Upper lobe of left lung (tissue), 4 donors: Measurements from ENCODE around the gene CRTAC1.

Experiments used
- EP300 ChIP-seq, 4 donors: sonication (generic); formaldehyde crosslinking; IDR thresholded peaks; one replicate each; pipeline ENCODE4 v1.5.1; 2017; ENCODE audit warnings: antibody characterized with exemption in 4 of 4, control low read depth in 2 of 4
- POLR2A ChIP-seq, 4 donors: fragments of 450-650 bp; IDR thresholded peaks; one replicate each; pipeline ENCODE4 v1.5.1; 2016 to 2017; ENCODE audit warnings: antibody characterized with exemption in 4 of 4, mild to moderate bottlenecking in 2 of 4
- TF ChIP-seq, protein P1 (sequence below), 6 experiments: fragments of 450-650 bp in 4 of 6; fragments of 200-600 bp in 2 of 6; sonication (generic) in 2 of 6; IDR thresholded peaks; one replicate each; pipeline ENCODE4 v1.5.1; 2016 to 2019; ENCODE audit warnings: antibody characterized with exemption in 6 of 6

DNA sequence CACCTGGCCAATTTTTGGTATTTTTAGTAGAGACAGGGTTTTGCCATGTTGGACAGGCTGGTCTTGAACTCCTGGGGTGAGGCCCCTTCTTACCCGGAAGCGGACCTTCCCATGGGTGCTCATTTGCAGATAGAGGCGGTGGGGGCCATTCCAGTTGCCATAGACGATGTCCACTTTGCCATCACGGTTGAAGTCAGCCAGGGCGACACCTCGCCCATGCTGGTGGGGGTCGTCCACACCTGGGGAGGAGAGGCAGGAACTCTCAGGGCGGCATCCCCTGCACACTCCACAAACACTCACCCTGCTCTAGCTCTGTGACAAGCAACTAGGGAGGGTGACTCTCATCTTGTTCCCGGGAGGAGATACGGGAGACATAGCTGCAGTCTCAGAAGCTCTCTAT is 125.8 kb downstream of the CRTAC1 start:
- TF ChIP-seq, protein P1, sequence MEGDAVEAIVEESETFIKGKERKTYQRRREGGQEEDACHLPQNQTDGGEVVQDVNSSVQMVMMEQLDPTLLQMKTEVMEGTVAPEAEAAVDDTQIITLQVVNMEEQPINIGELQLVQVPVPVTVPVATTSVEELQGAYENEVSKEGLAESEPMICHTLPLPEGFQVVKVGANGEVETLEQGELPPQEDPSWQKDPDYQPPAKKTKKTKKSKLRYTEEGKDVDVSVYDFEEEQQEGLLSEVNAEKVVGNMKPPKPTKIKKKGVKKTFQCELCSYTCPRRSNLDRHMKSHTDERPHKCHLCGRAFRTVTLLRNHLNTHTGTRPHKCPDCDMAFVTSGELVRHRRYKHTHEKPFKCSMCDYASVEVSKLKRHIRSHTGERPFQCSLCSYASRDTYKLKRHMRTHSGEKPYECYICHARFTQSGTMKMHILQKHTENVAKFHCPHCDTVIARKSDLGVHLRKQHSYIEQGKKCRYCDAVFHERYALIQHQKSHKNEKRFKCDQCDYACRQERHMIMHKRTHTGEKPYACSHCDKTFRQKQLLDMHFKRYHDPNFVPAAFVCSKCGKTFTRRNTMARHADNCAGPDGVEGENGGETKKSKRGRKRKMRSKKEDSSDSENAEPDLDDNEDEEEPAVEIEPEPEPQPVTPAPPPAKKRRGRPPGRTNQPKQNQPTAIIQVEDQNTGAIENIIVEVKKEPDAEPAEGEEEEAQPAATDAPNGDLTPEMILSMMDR (IDR thresholded peaks at IDR 0.05) = no peak
- no peak for TF ChIP-seq EP300 (IDR thresholded peaks at IDR 0.05)
- no peak for TF ChIP-seq POLR2A (IDR thresholded peaks at IDR 0.05)
